GM12874 (cell line): Measurements from ENCODE around the gene FAF2.

ENCODE experiments used
- TF ChIP-seq, protein P1 (sequence below): IDR thresholded peaks from 2 replicates; pipeline ENCODE4 v1.5.1; 2011; ENCODE audit warnings: low read depth, mild to moderate bottlenecking, control low read depth, low read length, moderate library complexity; ENCODE audit not compliant: insufficient read depth

FAF2 gene

GRCh38 chr5:176490301-176490700, 42.1 kb downstream of the FAF2 start:
- TF ChIP-seq, protein P1, sequence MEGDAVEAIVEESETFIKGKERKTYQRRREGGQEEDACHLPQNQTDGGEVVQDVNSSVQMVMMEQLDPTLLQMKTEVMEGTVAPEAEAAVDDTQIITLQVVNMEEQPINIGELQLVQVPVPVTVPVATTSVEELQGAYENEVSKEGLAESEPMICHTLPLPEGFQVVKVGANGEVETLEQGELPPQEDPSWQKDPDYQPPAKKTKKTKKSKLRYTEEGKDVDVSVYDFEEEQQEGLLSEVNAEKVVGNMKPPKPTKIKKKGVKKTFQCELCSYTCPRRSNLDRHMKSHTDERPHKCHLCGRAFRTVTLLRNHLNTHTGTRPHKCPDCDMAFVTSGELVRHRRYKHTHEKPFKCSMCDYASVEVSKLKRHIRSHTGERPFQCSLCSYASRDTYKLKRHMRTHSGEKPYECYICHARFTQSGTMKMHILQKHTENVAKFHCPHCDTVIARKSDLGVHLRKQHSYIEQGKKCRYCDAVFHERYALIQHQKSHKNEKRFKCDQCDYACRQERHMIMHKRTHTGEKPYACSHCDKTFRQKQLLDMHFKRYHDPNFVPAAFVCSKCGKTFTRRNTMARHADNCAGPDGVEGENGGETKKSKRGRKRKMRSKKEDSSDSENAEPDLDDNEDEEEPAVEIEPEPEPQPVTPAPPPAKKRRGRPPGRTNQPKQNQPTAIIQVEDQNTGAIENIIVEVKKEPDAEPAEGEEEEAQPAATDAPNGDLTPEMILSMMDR = no peak

DNA sequence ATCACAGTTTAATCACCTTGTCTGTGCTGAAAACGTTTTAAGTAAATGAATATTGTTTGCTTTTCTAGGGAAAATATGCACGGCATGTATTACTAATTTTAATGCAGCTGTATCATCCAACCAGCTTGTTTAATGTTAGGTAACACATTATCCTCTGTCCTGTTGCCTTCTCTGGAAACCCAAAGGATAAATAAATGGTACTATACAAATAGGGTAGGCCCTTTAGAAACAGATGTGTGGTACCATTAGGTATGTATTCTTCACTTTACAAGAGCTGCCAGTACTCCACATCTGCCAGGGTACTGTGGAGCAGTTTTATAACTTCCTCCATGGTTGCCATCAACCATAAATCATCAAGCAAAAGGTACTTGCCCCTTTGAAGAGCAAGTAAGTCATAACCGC, 42.9 kb downstream of the FAF2 start:
- TF ChIP-seq, protein P1 = no peak

DNA sequence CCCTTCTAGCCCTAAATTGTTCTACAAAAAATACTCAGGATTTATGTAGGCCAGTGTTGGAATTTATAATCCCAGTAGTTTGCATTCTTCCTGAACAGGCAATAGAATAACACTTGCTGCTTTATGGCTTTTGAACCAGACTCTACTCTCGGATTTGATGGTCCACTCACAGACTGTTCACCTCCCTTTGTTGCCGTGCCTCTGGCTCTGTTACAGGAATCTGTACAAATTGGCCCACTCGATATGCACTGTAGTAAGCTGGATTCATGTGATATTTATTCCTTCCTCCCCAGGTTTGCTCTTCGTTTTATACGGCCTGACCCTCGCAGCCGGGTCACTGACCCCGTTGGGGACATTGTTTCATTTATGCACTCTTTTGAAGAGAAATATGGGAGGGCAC, 43.7 kb downstream of the FAF2 start:
- TF ChIP-seq, protein P1 = no peak

DNA sequence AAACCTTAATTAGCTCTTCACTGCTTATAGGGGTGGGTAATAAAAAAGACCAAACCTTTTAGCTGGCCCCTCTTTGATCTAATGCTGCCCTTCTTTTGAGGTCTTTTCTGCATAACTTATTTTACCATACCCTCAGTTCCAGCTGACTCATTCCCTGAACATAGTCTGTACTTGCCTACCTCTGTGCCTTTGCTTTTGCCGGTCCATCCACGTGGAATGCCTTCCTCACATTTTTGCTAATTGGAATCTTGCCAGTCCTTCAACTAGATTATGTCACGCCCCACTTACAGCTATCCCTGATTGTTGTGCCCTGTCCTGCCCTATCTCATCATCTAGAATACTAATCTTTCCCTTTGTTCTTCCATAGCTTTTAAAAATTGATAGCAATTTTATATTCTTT, 44.2 kb downstream of the FAF2 start:
- TF ChIP-seq, protein P1 = no peak

DNA sequence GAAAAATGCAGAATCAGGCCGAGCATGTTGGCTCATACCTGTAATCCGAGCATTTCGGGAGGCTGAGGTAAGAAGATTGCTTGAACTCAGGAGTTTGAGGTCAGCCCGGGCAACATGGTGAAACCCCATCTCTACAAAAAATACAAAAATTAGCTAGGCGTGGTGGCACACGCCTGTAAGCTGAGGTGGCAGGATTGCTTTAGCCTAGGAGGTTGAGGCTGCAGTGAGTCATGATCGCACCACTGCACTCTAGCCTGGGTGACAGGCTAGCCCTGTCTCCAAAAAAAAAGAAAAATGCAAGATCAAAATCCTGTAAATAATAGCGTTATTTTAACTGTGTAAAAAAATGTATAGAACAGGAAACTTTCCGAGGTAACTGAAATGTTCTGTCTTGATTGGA, 49.7 kb downstream of the FAF2 start:
- TF ChIP-seq, protein P1 = no peak

- TF ChIP-seq, protein P1 = no peak
Observed at GRCh38 chr5:176499273-176499672, 51.1 kb downstream of the FAF2 start.

- TF ChIP-seq, protein P1 = no peak
Observed at GRCh38 chr5:176500511-176500910, 52.3 kb downstream of the FAF2 start.

- TF ChIP-seq, protein P1 = no peak
Observed at GRCh38 chr5:176501333-176501732, 53.1 kb downstream of the FAF2 start.
